ENCODE data around the gene DUSP7. TPM values are rescaled to one million over a fixed set of nuclear protein-coding genes. Genes with fewer than 3 reads are reported as not detected.

Gene DUSP7
- total RNA-seq, 4 donors from 2014 or later = 2.2 to 8.2 (median 6.2) TPM

GRCh38 chr3:52026041-52026440 lies 30.3 kb downstream of the DUSP7 start:
- 60 to 72% methylated on average over 2 to 4 of the region's 4 CpGs for WGBS, 2 donors (ENCODE audit: low coverage in 1 of 2)
- Histone ChIP-seq H3K4me1 (no peaks in the 10 kb centered on the region), H3K27me3 (no peaks in the 10 kb centered on the region), H3K36me3 (no peaks in the 10 kb centered on the region), H3K4me3 (no peak overlapping the region), H3K9me3 (no peaks in the 10 kb centered on the region), H3K27ac (no peak overlapping the region)
- in situ Hi-C loops (cut with MboI; ENCODE audit: low pct_ligation_motif_present in 1 of 4, low pct_unique_long_range_greater_than_20kb in 1 of 4, low sequenced_read_pairs in 3 of 4) = no loop called here
- intact Hi-C loops (cut with DNase I; ENCODE audit: low total_unique reads) = no loop called here
- no peak for DNase-seq
- TF ChIP-seq EP300 (IDR thresholded peaks at IDR 0.05; ENCODE audit: low read depth) (no peak), CTCF (IDR thresholded peaks at IDR 0.05) (no peak), POLR2AphosphoS5 (IDR thresholded peaks at IDR 0.05) (no peak), POLR2A (IDR thresholded peaks at IDR 0.05) (no peak)

GRCh38 chr3:52025453-52025852 lies 30.9 kb downstream of the DUSP7 start:
- Histone ChIP-seq H3K27ac (no peak overlapping the region), H3K27me3 (no peaks in the 10 kb centered on the region), H3K4me3 (no peak overlapping the region), H3K9me3 (no peaks in the 10 kb centered on the region), H3K4me1 (no peaks in the 10 kb centered on the region), H3K36me3 (no peaks in the 10 kb centered on the region)
- 93% methylated on average over 7 of the region's 7 CpGs; no CpG with 5 or more reads in 1 of the 2 donors for WGBS, 2 donors (ENCODE audit: low coverage in 1 of 2)
- no peak for DNase-seq
- in situ Hi-C loops (cut with MboI; ENCODE audit: low pct_ligation_motif_present in 1 of 4, low pct_unique_long_range_greater_than_20kb in 1 of 4, low sequenced_read_pairs in 3 of 4) = no loop called here
- TF ChIP-seq CTCF (IDR thresholded peaks at IDR 0.05) (no peak), POLR2A (IDR thresholded peaks at IDR 0.05) (no peak), EP300 (IDR thresholded peaks at IDR 0.05; ENCODE audit: low read depth) (no peak), POLR2AphosphoS5 (IDR thresholded peaks at IDR 0.05) (no peak)
- intact Hi-C loops (cut with DNase I; ENCODE audit: low total_unique reads) = no loop called here

- 80 to 90% methylated on average over 3 to 6 of the region's 6 CpGs for WGBS, 2 donors (ENCODE audit: low coverage in 1 of 2)
- TF ChIP-seq EP300 (IDR thresholded peaks at IDR 0.05; ENCODE audit: low read depth) (no peak), POLR2A (IDR thresholded peaks at IDR 0.05) (no peak), POLR2AphosphoS5 (IDR thresholded peaks at IDR 0.05) (no peak), CTCF (IDR thresholded peaks at IDR 0.05) (no peak)
- intact Hi-C loops (cut with DNase I; ENCODE audit: low total_unique reads) (no loop called here), in situ Hi-C loops (cut with MboI; ENCODE audit: low pct_ligation_motif_present in 1 of 4, low pct_unique_long_range_greater_than_20kb in 1 of 4, low sequenced_read_pairs in 3 of 4) (loop anchor here in 2 of 4 donors (25.0 kb wide), 1 partner anchor 312 kb away; no protein-coding TSS in a partner anchor)
- DNase-seq = no peak
- Histone ChIP-seq H3K36me3 (no peaks in the 10 kb centered on the region), H3K27me3 (no peaks in the 10 kb centered on the region), H3K4me3 (no peak overlapping the region), H3K4me1 (no peaks in the 10 kb centered on the region), H3K9me3 (no peaks in the 10 kb centered on the region), H3K27ac (no peak overlapping the region)
Measured at GRCh38 chr3:52024765-52025452, 31.5 kb downstream of the DUSP7 start.

- no peaks in the 10 kb centered on the region for H3K9me3 ChIP-seq
- DNase-seq = no peak
- no peak for TF ChIP-seq EP300 (IDR thresholded peaks at IDR 0.05; ENCODE audit: low read depth)
- no peak for TF ChIP-seq POLR2AphosphoS5 (IDR thresholded peaks at IDR 0.05)
- no peak for TF ChIP-seq POLR2A (IDR thresholded peaks at IDR 0.05)
- no peak for TF ChIP-seq CTCF (IDR thresholded peaks at IDR 0.05)
- no peaks in the 10 kb centered on the region for H3K36me3 ChIP-seq
- H3K4me1 ChIP-seq = no peaks in the 10 kb centered on the region
- no peak overlapping the region for H3K27ac ChIP-seq
- no peaks in the 10 kb centered on the region for H3K27me3 ChIP-seq
- H3K4me3 ChIP-seq = no peak overlapping the region
- in situ Hi-C loops (cut with MboI; ENCODE audit: low pct_ligation_motif_present in 1 of 4, low pct_unique_long_range_greater_than_20kb in 1 of 4, low sequenced_read_pairs in 3 of 4) = loop anchor here in 2 of 4 donors (25.0 kb wide), 1 partner anchor 313 kb away; no protein-coding TSS in a partner anchor
- 69 to 70% methylated on average over 2 to 7 of the region's 8 CpGs for WGBS, 2 donors (ENCODE audit: low coverage in 1 of 2)
- intact Hi-C loops (cut with DNase I; ENCODE audit: low total_unique reads) = no loop called here
Measured at GRCh38 chr3:52023860-52024764, 32.3 kb downstream of the DUSP7 start.

All from transverse colon (tissue), 4 donors.